ENCODE measurements around the gene SYT4. TPM values are rescaled to one million over a fixed set of nuclear protein-coding genes. Genes with fewer than 3 reads are reported as not detected.

SYT4 gene
- total and polyA plus RNA-seq, 2 of the 13 experiments (the other 11 are each of a cell fraction or from before 2014, with no cell fraction given), result not detected

GRCh38 chr18:43277164-43277600, at the start of gene SYT4 (continued):
- no peak for TF ChIP-seq AKNA (CRISPR knock-in tag; IDR thresholded peaks at IDR 0.05; ENCODE audit: borderline replicate concordance)

GRCh38 chr18:43322132-43322531, 44.8 kb upstream of the SYT4 start:
- in situ Hi-C loops (cut with HindIII; ENCODE audit: extremely low pct_ligation_motif_present, low pct_unique_long_range_greater_than_20kb), result no loop called here
- H3K4me3 ChIP-seq (replicated peaks in 1 of 3; ENCODE audit: insufficient read depth in 1 of 3, low read depth in 2 of 3, low read length in 3 of 3), result no peak overlapping the region
- no peaks in the 10 kb centered on the region for H3K79me2 ChIP-seq (ENCODE audit: insufficient read depth, low read length)
- intact Hi-C loops (cut with micrococcal nuclease; ENCODE audit: unreplicated experiment), result no loop called here
- no peaks in the 10 kb centered on the region for H3K27me3 ChIP-seq (ENCODE audit: control insufficient read depth in 1 of 2, insufficient read depth in 2 of 2, low read length in 2 of 2)
- H3K27ac ChIP-seq (ENCODE audit: extremely low read length, insufficient read depth, low read length), result no peak overlapping the region
- FAIRE-seq (no peak), ATAC-seq (no peak), DNase-seq (ENCODE audit: low spot score) (no peak)
- H3K36me3 ChIP-seq (replicated peaks in 1 of 2; ENCODE audit: control insufficient read depth in 1 of 2, insufficient read depth in 2 of 2, low read length in 2 of 2), result no peaks in the 10 kb centered on the region
- 0% methylated on average over 1 of the region's 1 CpG for WGBS (ENCODE audit: low lambda C conversion rate)
- 0 out of 2 replicates have a peak, but pooled peaks cover 4% of the 10 kb centered on the region for H3K9me3 ChIP-seq (ENCODE audit: low read length)
- H3K4me2 ChIP-seq (ENCODE audit: low read depth, low read length), result no peak overlapping the region
- no TSS peak for BruUV-seq (replicated peaks)
- H3K4me1 ChIP-seq (ENCODE audit: insufficient read depth, low read length), result no peaks in the 10 kb centered on the region
- ChIA-PET CTCF (ENCODE audit: low intra/inter-chr PET ratio, low total read pairs) (no interaction called here), POLR2A (no interaction called here)
- H2AFZ ChIP-seq (ENCODE audit: low read length), result no peak overlapping the region
- no peak overlapping the region for H3K9ac ChIP-seq (ENCODE audit: insufficient read depth, low read depth, low read length)
- no peaks in the 10 kb centered on the region for H4K20me1 ChIP-seq (ENCODE audit: insufficient read depth, low read length)
- TF ChIP-seq RFXANK (CRISPR knock-in tag; IDR thresholded peaks at IDR 0.05) (no peak), CREM (IDR thresholded peaks at IDR 0.05) (no peak), CREM (CRISPR knock-in tag; IDR thresholded peaks at IDR 0.05) (no peak), ELF4 (CRISPR knock-in tag; IDR thresholded peaks at IDR 0.05; ENCODE audit: borderline replicate concordance) (no peak), ZNF616 (CRISPR knock-in tag; IDR thresholded peaks at IDR 0.05; ENCODE audit: low read depth) (no peak), RBM39 (IDR thresholded peaks at IDR 0.05; ENCODE audit: low read depth, low read length, poor library complexity, severe bottlenecking) (no peak), E2F5 (CRISPR knock-in tag; conservative IDR thresholded peaks at IDR 0.05) (no peak), ZNF274 (CRISPR knock-in tag; IDR thresholded peaks at IDR 0.05) (no peak), SCMH1 (CRISPR knock-in tag; IDR thresholded peaks at IDR 0.05; ENCODE audit: borderline replicate concordance) (no peak), TBL1XR1 (IDR thresholded peaks at IDR 0.05; ENCODE audit: borderline replicate concordance, low read length, partially characterized antibody) (no peak)

Data from HepG2 (cell line).